ENCODE measurements around the gene DDX49. TPM values are rescaled to one million over a fixed set of nuclear protein-coding genes. Genes with fewer than 3 reads are reported as not detected.

Gene DDX49
- total RNA-seq, 1 donor from 2014 or later: 68.3 TPM

GRCh38 chr19:18910010-18910409, 9.5 kb upstream of the DDX49 start:
- Histone ChIP-seq H3K4me3 (ENCODE audit: insufficient read depth, low read depth, low read length) (no peak overlapping the region), H3K9me3 (ENCODE audit: insufficient read depth, low read depth, low read length) (no peaks in the 10 kb centered on the region), H4K20me1 (ENCODE audit: insufficient read depth, low read length) (peaks cover 86% of the 10 kb centered on the region), H3K4me1 (ENCODE audit: insufficient read depth, low read length) (no peaks in the 10 kb centered on the region), H3K9ac (ENCODE audit: low read length) (no peak overlapping the region), H3K27ac (ENCODE audit: low read depth, low read length) (no peak overlapping the region), H3K4me2 (ENCODE audit: low read length) (no peak overlapping the region), H3K27me3 (ENCODE audit: insufficient read depth, low read length) (no peaks in the 10 kb centered on the region), H2AFZ (ENCODE audit: low read depth, low read length) (no peak overlapping the region), H3K36me3 (ENCODE audit: insufficient read depth, low read length) (peaks cover 9% of the 10 kb centered on the region), H3K79me2 (ENCODE audit: insufficient read depth, low read length) (peaks cover 35% of the 10 kb centered on the region)
- H3K36me3 Mint-ChIP-seq (ENCODE audit: low read depth, unreplicated experiment): peaks cover 5% of the 10 kb centered on the region
- no peak overlapping the region for H3K27ac Mint-ChIP-seq (ENCODE audit: unreplicated experiment)
- no peaks in the 10 kb centered on the region for H3K27me3 Mint-ChIP-seq (ENCODE audit: low read depth, unreplicated experiment)
- TF ChIP-seq, protein P1, sequence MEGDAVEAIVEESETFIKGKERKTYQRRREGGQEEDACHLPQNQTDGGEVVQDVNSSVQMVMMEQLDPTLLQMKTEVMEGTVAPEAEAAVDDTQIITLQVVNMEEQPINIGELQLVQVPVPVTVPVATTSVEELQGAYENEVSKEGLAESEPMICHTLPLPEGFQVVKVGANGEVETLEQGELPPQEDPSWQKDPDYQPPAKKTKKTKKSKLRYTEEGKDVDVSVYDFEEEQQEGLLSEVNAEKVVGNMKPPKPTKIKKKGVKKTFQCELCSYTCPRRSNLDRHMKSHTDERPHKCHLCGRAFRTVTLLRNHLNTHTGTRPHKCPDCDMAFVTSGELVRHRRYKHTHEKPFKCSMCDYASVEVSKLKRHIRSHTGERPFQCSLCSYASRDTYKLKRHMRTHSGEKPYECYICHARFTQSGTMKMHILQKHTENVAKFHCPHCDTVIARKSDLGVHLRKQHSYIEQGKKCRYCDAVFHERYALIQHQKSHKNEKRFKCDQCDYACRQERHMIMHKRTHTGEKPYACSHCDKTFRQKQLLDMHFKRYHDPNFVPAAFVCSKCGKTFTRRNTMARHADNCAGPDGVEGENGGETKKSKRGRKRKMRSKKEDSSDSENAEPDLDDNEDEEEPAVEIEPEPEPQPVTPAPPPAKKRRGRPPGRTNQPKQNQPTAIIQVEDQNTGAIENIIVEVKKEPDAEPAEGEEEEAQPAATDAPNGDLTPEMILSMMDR (IDR thresholded peaks at IDR 0.05; ENCODE audit: insufficient read depth, low read depth, low read length): no peak
- no peak for TF ChIP-seq EZH2 (IDR thresholded peaks at IDR 0.05; ENCODE audit: insufficient read depth, low read length)
- no peak for DNase-seq (ENCODE audit: low read depth)
- no peaks in the 10 kb centered on the region for H3K4me1 Mint-ChIP-seq (ENCODE audit: low read depth, unreplicated experiment)
- FAIRE-seq: no peak
- H3K9me3 Mint-ChIP-seq (ENCODE audit: unreplicated experiment): no peaks in the 10 kb centered on the region
- H3K4me3 Mint-ChIP-seq (ENCODE audit: unreplicated experiment): no peak overlapping the region

DNA sequence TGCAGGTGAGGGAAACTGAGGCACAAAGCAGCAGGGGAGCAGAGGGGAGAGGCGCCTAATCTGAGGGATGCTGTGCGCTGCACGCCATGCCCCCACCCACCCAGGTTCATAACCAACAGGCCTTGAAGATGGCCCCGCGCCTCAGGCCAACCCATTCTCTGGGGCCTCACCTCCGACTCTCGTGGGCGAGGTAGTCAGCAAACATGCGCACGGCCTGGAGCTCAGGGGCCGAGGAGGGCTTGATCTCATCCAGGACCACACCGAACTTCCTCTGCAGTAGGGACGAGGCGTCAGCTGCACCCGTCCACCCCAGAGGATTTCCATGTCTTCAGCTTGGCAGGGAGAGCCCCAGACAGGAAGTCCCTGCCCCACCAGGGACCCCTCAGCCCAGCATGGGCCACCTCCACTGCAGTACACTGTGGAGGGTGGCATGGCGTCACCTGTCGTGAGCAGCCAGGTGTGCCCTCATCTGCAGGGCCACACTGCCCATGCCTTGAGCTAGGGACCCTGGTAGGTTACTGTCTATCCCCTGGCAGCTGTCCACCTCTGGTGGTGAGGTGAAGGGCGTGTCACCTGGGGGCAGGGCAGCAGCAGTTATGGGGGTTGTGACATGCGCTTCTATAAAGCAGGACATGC, 8.6 kb upstream of the DDX49 start:
- H3K36me3 Mint-ChIP-seq (ENCODE audit: low read depth, unreplicated experiment): peaks cover 7% of the 10 kb centered on the region
- no peaks in the 10 kb centered on the region for H3K9me3 ChIP-seq (ENCODE audit: insufficient read depth, low read depth, low read length)
- no peak overlapping the region for H3K4me3 ChIP-seq (ENCODE audit: insufficient read depth, low read depth, low read length)
- no peak overlapping the region for H3K27ac Mint-ChIP-seq (ENCODE audit: unreplicated experiment)
- H2AFZ ChIP-seq (ENCODE audit: low read depth, low read length): no peak overlapping the region
- H3K4me1 ChIP-seq (ENCODE audit: insufficient read depth, low read length): no peaks in the 10 kb centered on the region
- H3K4me3 Mint-ChIP-seq (ENCODE audit: unreplicated experiment): no peak overlapping the region
- no peak for DNase-seq (ENCODE audit: low read depth)
- no peaks in the 10 kb centered on the region for H3K4me1 Mint-ChIP-seq (ENCODE audit: low read depth, unreplicated experiment)
- H3K27me3 ChIP-seq (ENCODE audit: insufficient read depth, low read length): no peaks in the 10 kb centered on the region
- H3K27me3 Mint-ChIP-seq (ENCODE audit: low read depth, unreplicated experiment): no peaks in the 10 kb centered on the region
- no peak overlapping the region for H3K27ac ChIP-seq (ENCODE audit: low read depth, low read length)
- H3K4me2 ChIP-seq (ENCODE audit: low read length): no peak overlapping the region
- peaks cover 13% of the 10 kb centered on the region for H3K36me3 ChIP-seq (ENCODE audit: insufficient read depth, low read length)
- no peaks in the 10 kb centered on the region for H3K9me3 Mint-ChIP-seq (ENCODE audit: unreplicated experiment)
- no peak for FAIRE-seq
- H3K79me2 ChIP-seq (ENCODE audit: insufficient read depth, low read length): peaks cover 44% of the 10 kb centered on the region
- H3K9ac ChIP-seq (ENCODE audit: low read length): no peak overlapping the region
- peaks cover 86% of the 10 kb centered on the region for H4K20me1 ChIP-seq (ENCODE audit: insufficient read depth, low read length)
- no peak for TF ChIP-seq EZH2 (IDR thresholded peaks at IDR 0.05; ENCODE audit: insufficient read depth, low read length)
- TF ChIP-seq, protein P1 (IDR thresholded peaks at IDR 0.05; ENCODE audit: insufficient read depth, low read depth, low read length): no peak

GRCh38 chr19:18912933-18913332, 6.6 kb upstream of the DDX49 start:
- Mint-ChIP-seq H3K4me3 (ENCODE audit: unreplicated experiment) (no peak overlapping the region), H3K27me3 (ENCODE audit: low read depth, unreplicated experiment) (no peaks in the 10 kb centered on the region), H3K9me3 (ENCODE audit: unreplicated experiment) (no peaks in the 10 kb centered on the region), H3K4me1 (ENCODE audit: low read depth, unreplicated experiment) (peaks cover 3% of the 10 kb centered on the region), H3K36me3 (ENCODE audit: low read depth, unreplicated experiment) (peaks cover 8% of the 10 kb centered on the region), H3K27ac (ENCODE audit: unreplicated experiment) (peak overlapping the region; percentile 53)
- H4K20me1 ChIP-seq (ENCODE audit: insufficient read depth, low read length): peaks cover 78% of the 10 kb centered on the region
- H3K4me3 ChIP-seq (ENCODE audit: insufficient read depth, low read depth, low read length): no peak overlapping the region
- DNase-seq (ENCODE audit: low read depth) (no peak), FAIRE-seq (no peak)
- no peak overlapping the region for H3K27ac ChIP-seq (ENCODE audit: low read depth, low read length)
- H3K36me3 ChIP-seq (ENCODE audit: insufficient read depth, low read length): peaks cover 10% of the 10 kb centered on the region
- peaks cover 60% of the 10 kb centered on the region for H3K79me2 ChIP-seq (ENCODE audit: insufficient read depth, low read length)
- H3K9ac ChIP-seq (ENCODE audit: low read length): no peak overlapping the region
- no peak overlapping the region for H3K4me2 ChIP-seq (ENCODE audit: low read length)
- H2AFZ ChIP-seq (ENCODE audit: low read depth, low read length): no peak overlapping the region
- TF ChIP-seq, protein P1 (IDR thresholded peaks at IDR 0.05; ENCODE audit: insufficient read depth, low read depth, low read length): no peak
- no peak for TF ChIP-seq EZH2 (IDR thresholded peaks at IDR 0.05; ENCODE audit: insufficient read depth, low read length)
- H3K4me1 ChIP-seq (ENCODE audit: insufficient read depth, low read length): peaks cover 5% of the 10 kb centered on the region
- H3K27me3 ChIP-seq (ENCODE audit: insufficient read depth, low read length): no peaks in the 10 kb centered on the region
- no peaks in the 10 kb centered on the region for H3K9me3 ChIP-seq (ENCODE audit: insufficient read depth, low read depth, low read length)
